Stomach smooth muscle (tissue), 2 donors: ENCODE measurements around the gene GRM2.
"Not testable (repeated sequence)": the region's sequence is repeated elsewhere in the genome, so short reads cannot be mapped to it uniquely, and the experiment has no call there.

Source experiments
- H3K27ac ChIP-seq: one replicate; pipeline ENCODE4 v1.7.0; 2013; ENCODE audit warnings: mild to moderate bottlenecking, low read length, inconsistent platforms
- H3K27me3 ChIP-seq, 2 donors: one replicate each; pipeline ENCODE4 v1.7.0; 2013; ENCODE audit warnings: low read length in 2 of 2; ENCODE audit not compliant: insufficient read depth in 2 of 2, control insufficient read depth in 1 of 2
- H3K36me3 ChIP-seq, 2 donors: one replicate each; pipeline ENCODE4 v1.7.0; 2013; ENCODE audit warnings: low read length in 2 of 2; ENCODE audit not compliant: control insufficient read depth in 2 of 2, insufficient read depth in 2 of 2
- H3K4me1 ChIP-seq: one replicate; pipeline ENCODE4 v1.7.0; 2013; ENCODE audit warnings: low read length; ENCODE audit not compliant: control insufficient read depth, insufficient read depth
- H3K4me3 ChIP-seq, 2 donors: one replicate each; pipeline ENCODE4 v1.7.0; 2013; ENCODE audit warnings: low read length in 2 of 2
- H3K9ac ChIP-seq, 2 donors: one replicate each; pipeline ENCODE4 v1.7.0; 2013; ENCODE audit warnings: low read length in 2 of 2, mild to moderate bottlenecking in 1 of 2
- H3K9me3 ChIP-seq, 2 donors: one replicate each; pipeline ENCODE4 v1.7.0; 2013; ENCODE audit warnings: low read length in 2 of 2; ENCODE audit not compliant: control insufficient read depth in 2 of 2
- donor health status: healthy.
- donor health status: Pancreatic carcinoma.

GRM2 gene

GRCh38 chr3:51750878-51751277 is 44.0 kb downstream of the GRM2 start:
- H3K9ac ChIP-seq: no peak overlapping the region
- H3K27me3 ChIP-seq: no peaks in the 10 kb centered on the region
- H3K9me3 ChIP-seq: no peaks in the 10 kb centered on the region
- no peaks in the 10 kb centered on the region for H3K36me3 ChIP-seq
- no peak overlapping the region for H3K27ac ChIP-seq
- no peak overlapping the region for H3K4me3 ChIP-seq
- H3K4me1 ChIP-seq: no peaks in the 10 kb centered on the region

- no peaks in the 10 kb centered on the region for H3K4me1 ChIP-seq
These were observed 44.4 kb downstream of the GRM2 start for GRCh38 chr3:51751287-51751686.

GRCh38 chr3:51753763-51754750 is 47.2 kb downstream of the GRM2 start:
- H3K9me3 ChIP-seq, H3K36me3 ChIP-seq, H3K4me1 ChIP-seq, H3K4me3 ChIP-seq, H3K9ac ChIP-seq, H3K27me3 ChIP-seq, H3K27ac ChIP-seq: not testable (repeated sequence)

More at GRCh38 chr3:51751287-51751686, 44.4 kb downstream of the GRM2 start:
- H3K9ac ChIP-seq: no peak overlapping the region
- H3K27me3 ChIP-seq: no peaks in the 10 kb centered on the region
- H3K4me3 ChIP-seq: no peak overlapping the region
- H3K9me3 ChIP-seq: no peaks in the 10 kb centered on the region
- H3K36me3 ChIP-seq: no peaks in the 10 kb centered on the region
- no peak overlapping the region for H3K27ac ChIP-seq

GRCh38 chr3:51759203-51759602 is 52.3 kb downstream of the GRM2 start:
- Histone ChIP-seq H3K27ac (no peak overlapping the region), H3K4me3 (no peak overlapping the region), H3K36me3 (no peaks in the 10 kb centered on the region), H3K4me1 (no peaks in the 10 kb centered on the region), H3K9ac (no peak overlapping the region), H3K27me3 (no peaks in the 10 kb centered on the region), H3K9me3 (peaks cover 4 to 14% of the 10 kb centered on the region in 2 donors)
